ENCODE results near the gene ALDH1A1. TPM values are rescaled to one million over a fixed set of nuclear protein-coding genes. Genes with fewer than 3 reads are reported as not detected.

The ALDH1A1 gene
- total RNA-seq, 1 experiment from 2014 or later: 1.9 TPM

DNA sequence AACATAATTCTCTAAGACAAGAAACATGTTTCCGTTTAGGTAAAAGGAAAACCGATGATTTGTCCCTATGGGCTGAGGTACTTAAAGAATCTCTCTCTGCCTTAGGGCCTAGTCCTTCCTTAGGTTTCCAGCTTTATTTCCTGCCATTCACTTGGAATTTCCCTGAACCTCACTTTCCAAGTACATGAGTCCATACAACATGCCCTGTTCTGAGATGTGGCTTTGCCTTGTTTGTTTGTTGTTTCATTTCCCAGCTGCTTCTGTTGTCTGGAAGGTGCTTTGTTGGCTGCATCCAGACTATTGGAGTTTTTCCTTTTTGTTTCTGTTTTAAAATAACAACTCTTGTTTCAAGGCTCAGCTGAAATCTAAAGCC is 95.2 kb downstream of the ALDH1A1 start:
- no peak for DNase-seq (ENCODE audit: low spot score)
- Mint-ChIP-seq H3K4me1 (peaks cover 16% of the 10 kb centered on the region), H3K36me3 (no peaks in the 10 kb centered on the region), H3K27ac (no peak overlapping the region; the same call in 1 of the 2 replicates), H3K27me3 (ENCODE audit: low read depth) (no peaks in the 10 kb centered on the region), H3K4me3 (no peak overlapping the region), H3K9me3 (no peaks in the 10 kb centered on the region)
- ChIA-PET CTCF (interaction anchor here (0.9 to 3.5 kb wide), 21 partner anchors 12 to 577 kb away, joined by 3 to 44 read pairs (median 5); no protein-coding TSS in a partner anchor), POLR2A (no interaction called here)
- TF ChIP-seq, protein P1, sequence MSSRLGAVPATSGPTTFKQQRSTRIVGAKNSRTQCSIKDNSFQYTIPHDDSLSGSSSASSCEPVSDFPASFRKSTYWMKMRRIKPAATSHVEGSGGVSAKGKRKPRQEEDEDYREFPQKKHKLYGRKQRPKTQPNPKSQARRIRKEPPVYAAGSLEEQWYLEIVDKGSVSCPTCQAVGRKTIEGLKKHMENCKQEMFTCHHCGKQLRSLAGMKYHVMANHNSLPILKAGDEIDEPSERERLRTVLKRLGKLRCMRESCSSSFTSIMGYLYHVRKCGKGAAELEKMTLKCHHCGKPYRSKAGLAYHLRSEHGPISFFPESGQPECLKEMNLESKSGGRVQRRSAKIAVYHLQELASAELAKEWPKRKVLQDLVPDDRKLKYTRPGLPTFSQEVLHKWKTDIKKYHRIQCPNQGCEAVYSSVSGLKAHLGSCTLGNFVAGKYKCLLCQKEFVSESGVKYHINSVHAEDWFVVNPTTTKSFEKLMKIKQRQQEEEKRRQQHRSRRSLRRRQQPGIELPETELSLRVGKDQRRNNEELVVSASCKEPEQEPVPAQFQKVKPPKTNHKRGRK (CRISPR knock-in tag; IDR thresholded peaks at IDR 0.05; ENCODE audit: borderline replicate concordance): no peak
- TF ChIP-seq, protein P2, sequence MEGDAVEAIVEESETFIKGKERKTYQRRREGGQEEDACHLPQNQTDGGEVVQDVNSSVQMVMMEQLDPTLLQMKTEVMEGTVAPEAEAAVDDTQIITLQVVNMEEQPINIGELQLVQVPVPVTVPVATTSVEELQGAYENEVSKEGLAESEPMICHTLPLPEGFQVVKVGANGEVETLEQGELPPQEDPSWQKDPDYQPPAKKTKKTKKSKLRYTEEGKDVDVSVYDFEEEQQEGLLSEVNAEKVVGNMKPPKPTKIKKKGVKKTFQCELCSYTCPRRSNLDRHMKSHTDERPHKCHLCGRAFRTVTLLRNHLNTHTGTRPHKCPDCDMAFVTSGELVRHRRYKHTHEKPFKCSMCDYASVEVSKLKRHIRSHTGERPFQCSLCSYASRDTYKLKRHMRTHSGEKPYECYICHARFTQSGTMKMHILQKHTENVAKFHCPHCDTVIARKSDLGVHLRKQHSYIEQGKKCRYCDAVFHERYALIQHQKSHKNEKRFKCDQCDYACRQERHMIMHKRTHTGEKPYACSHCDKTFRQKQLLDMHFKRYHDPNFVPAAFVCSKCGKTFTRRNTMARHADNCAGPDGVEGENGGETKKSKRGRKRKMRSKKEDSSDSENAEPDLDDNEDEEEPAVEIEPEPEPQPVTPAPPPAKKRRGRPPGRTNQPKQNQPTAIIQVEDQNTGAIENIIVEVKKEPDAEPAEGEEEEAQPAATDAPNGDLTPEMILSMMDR (IDR thresholded peaks at IDR 0.05): no peak
- TF ChIP-seq, protein P3, sequence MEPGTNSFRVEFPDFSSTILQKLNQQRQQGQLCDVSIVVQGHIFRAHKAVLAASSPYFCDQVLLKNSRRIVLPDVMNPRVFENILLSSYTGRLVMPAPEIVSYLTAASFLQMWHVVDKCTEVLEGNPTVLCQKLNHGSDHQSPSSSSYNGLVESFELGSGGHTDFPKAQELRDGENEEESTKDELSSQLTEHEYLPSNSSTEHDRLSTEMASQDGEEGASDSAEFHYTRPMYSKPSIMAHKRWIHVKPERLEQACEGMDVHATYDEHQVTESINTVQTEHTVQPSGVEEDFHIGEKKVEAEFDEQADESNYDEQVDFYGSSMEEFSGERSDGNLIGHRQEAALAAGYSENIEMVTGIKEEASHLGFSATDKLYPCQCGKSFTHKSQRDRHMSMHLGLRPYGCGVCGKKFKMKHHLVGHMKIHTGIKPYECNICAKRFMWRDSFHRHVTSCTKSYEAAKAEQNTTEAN (CRISPR knock-in tag; IDR thresholded peaks at IDR 0.05): no peak
- TF ChIP-seq, protein P4, sequence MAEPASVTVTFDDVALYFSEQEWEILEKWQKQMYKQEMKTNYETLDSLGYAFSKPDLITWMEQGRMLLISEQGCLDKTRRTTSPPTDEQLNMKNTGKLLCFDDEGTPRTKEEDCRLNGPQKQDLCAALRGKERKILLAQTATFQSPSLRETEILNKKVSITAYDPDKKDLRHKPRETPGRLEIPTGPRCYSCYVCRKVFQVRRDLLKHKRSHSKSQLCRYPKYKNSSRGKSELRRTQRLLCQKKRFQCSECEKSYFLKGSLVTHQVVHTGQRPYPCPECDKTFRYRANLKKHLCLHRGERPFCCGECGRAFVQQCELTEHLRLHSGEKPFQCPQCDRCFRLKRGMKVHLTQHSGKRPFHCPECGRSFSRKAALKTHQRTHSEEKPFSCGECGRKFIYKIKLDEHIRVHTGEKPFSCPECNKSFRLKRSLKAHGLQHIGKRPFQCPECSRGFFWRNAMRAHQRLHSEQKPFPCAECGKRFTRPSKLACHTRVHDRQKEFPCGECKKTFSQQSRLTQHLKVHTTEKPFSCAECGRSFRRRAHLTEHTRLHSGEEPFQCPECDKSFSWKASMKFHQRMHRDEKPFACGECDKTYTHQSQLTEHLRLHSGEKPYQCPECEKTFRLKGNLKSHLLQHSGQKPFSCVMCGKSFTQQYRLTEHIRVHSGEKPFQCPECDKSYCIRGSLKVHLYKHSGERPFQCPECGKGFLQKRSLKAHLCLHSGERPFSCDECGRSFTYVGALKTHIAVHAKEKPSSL (CRISPR knock-in tag; conservative IDR thresholded peaks at IDR 0.05): no peak
- TF ChIP-seq, protein P5, sequence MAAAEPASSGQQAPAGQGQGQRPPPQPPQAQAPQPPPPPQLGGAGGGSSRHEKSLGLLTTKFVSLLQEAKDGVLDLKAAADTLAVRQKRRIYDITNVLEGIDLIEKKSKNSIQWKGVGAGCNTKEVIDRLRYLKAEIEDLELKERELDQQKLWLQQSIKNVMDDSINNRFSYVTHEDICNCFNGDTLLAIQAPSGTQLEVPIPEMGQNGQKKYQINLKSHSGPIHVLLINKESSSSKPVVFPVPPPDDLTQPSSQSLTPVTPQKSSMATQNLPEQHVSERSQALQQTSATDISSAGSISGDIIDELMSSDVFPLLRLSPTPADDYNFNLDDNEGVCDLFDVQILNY (CRISPR knock-in tag; IDR thresholded peaks at IDR 0.05): no peak
- TF ChIP-seq, protein P6, sequence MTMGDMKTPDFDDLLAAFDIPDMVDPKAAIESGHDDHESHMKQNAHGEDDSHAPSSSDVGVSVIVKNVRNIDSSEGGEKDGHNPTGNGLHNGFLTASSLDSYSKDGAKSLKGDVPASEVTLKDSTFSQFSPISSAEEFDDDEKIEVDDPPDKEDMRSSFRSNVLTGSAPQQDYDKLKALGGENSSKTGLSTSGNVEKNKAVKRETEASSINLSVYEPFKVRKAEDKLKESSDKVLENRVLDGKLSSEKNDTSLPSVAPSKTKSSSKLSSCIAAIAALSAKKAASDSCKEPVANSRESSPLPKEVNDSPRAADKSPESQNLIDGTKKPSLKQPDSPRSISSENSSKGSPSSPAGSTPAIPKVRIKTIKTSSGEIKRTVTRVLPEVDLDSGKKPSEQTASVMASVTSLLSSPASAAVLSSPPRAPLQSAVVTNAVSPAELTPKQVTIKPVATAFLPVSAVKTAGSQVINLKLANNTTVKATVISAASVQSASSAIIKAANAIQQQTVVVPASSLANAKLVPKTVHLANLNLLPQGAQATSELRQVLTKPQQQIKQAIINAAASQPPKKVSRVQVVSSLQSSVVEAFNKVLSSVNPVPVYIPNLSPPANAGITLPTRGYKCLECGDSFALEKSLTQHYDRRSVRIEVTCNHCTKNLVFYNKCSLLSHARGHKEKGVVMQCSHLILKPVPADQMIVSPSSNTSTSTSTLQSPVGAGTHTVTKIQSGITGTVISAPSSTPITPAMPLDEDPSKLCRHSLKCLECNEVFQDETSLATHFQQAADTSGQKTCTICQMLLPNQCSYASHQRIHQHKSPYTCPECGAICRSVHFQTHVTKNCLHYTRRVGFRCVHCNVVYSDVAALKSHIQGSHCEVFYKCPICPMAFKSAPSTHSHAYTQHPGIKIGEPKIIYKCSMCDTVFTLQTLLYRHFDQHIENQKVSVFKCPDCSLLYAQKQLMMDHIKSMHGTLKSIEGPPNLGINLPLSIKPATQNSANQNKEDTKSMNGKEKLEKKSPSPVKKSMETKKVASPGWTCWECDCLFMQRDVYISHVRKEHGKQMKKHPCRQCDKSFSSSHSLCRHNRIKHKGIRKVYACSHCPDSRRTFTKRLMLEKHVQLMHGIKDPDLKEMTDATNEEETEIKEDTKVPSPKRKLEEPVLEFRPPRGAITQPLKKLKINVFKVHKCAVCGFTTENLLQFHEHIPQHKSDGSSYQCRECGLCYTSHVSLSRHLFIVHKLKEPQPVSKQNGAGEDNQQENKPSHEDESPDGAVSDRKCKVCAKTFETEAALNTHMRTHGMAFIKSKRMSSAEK (CRISPR knock-in tag; IDR thresholded peaks at IDR 0.05; ENCODE audit: borderline replicate concordance): no peak
- TF ChIP-seq FOXJ3 (CRISPR knock-in tag; IDR thresholded peaks at IDR 0.05; ENCODE audit: borderline replicate concordance) (no peak), RORB (CRISPR knock-in tag; IDR thresholded peaks at IDR 0.05) (no peak), FOXP1 (CRISPR knock-in tag; IDR thresholded peaks at IDR 0.05; ENCODE audit: borderline replicate concordance) (no peak), KAT7 (CRISPR knock-in tag; IDR thresholded peaks at IDR 0.05; ENCODE audit: borderline replicate concordance) (no peak), CREB1 (CRISPR knock-in tag; IDR thresholded peaks at IDR 0.05) (no peak)
- TF ChIP-seq, protein P7, sequence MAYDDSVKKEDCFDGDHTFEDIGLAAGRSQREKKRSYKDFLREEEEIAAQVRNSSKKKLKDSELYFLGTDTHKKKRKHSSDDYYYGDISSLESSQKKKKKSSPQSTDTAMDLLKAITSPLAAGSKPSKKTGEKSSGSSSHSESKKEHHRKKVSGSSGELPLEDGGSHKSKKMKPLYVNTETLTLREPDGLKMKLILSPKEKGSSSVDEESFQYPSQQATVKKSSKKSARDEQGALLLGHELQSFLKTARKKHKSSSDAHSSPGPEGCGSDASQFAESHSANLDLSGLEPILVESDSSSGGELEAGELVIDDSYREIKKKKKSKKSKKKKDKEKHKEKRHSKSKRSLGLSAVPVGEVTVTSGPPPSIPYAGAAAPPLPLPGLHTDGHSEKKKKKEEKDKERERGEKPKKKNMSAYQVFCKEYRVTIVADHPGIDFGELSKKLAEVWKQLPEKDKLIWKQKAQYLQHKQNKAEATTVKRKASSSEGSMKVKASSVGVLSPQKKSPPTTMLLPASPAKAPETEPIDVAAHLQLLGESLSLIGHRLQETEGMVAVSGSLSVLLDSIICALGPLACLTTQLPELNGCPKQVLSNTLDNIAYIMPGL (CRISPR knock-in tag; IDR thresholded peaks at IDR 0.05): no peak
- TF ChIP-seq, protein P8, sequence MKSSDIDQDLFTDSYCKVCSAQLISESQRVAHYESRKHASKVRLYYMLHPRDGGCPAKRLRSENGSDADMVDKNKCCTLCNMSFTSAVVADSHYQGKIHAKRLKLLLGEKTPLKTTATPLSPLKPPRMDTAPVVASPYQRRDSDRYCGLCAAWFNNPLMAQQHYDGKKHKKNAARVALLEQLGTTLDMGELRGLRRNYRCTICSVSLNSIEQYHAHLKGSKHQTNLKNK (CRISPR knock-in tag; IDR thresholded peaks at IDR 0.05): no peak
- no peak for ATAC-seq
